Loucy (cell line): ENCODE results near the gene OIT3.

Experiments
- EZH2phosphoT487 ChIP-seq: fragments of 200-600 bp; IDR thresholded peaks from 2 replicates; pipeline ENCODE4 v1.6.1; 2018; ENCODE audit warnings: antibody characterized with exemption, mild to moderate bottlenecking, moderate library complexity, borderline replicate concordance
- TF ChIP-seq, protein P1 (sequence below): fragments of 200-600 bp; sonication (generic); conservative IDR thresholded peaks from 2 replicates; pipeline ENCODE4 v1.5.1; 2014; ENCODE audit warnings: mild to moderate bottlenecking, antibody characterized with exemption, low read length

- TF ChIP-seq, protein P1, sequence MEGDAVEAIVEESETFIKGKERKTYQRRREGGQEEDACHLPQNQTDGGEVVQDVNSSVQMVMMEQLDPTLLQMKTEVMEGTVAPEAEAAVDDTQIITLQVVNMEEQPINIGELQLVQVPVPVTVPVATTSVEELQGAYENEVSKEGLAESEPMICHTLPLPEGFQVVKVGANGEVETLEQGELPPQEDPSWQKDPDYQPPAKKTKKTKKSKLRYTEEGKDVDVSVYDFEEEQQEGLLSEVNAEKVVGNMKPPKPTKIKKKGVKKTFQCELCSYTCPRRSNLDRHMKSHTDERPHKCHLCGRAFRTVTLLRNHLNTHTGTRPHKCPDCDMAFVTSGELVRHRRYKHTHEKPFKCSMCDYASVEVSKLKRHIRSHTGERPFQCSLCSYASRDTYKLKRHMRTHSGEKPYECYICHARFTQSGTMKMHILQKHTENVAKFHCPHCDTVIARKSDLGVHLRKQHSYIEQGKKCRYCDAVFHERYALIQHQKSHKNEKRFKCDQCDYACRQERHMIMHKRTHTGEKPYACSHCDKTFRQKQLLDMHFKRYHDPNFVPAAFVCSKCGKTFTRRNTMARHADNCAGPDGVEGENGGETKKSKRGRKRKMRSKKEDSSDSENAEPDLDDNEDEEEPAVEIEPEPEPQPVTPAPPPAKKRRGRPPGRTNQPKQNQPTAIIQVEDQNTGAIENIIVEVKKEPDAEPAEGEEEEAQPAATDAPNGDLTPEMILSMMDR = no peak
- no peak for TF ChIP-seq EZH2phosphoT487
Observed at GRCh38 chr10:72893136-72893798, at the start of gene OIT3.
